GM23338 (cell line): ENCODE results near the gene CDH5. TPM values are rescaled to one million over a fixed set of nuclear protein-coding genes. Genes with fewer than 3 reads are reported as not detected.

ENCODE experiments used
- ATAC-seq: fragments of 200-7000 bp; cut with Tn5 transposase; 3 replicates; pipeline ENCODE4 v1.9.1; 2020
- DNase-seq: peaks from one replicate; pipeline ENCODE4 v3.0.0-alpha.2; 2015; ENCODE audit warnings: low spot score
- H2AFZ ChIP-seq: fragments of 200-600 bp; sonication (generic); 2 replicates; pipeline ENCODE4 v1.8.0; 2016; ENCODE audit warnings: antibody characterized with exemption, mild to moderate bottlenecking, moderate library complexity
- H3F3A ChIP-seq: fragments of 200-600 bp; sonication (generic); replicated peaks from 2 replicates; pipeline ENCODE4 v1.8.0; 2017; ENCODE audit warnings: antibody characterized with exemption, mixed run types, low read depth
- H3K27ac ChIP-seq: fragments of 200-600 bp; sonication (generic); 2 replicates; pipeline ENCODE4 v1.6.1; 2016; ENCODE audit warnings: low read depth
- H3K27me3 ChIP-seq: fragments of 200-600 bp; sonication (generic); 2 replicates; pipeline ENCODE4 v1.8.0; 2016; ENCODE audit warnings: mild to moderate bottlenecking, mixed run types, moderate library complexity; ENCODE audit not compliant: insufficient read depth
- H3K36me3 ChIP-seq: fragments of 200-600 bp; sonication (generic); 2 replicates; pipeline ENCODE4 v1.8.0; 2016; ENCODE audit warnings: mild to moderate bottlenecking; ENCODE audit not compliant: insufficient read depth
- H3K4me1 ChIP-seq: fragments of 200-600 bp; sonication (generic); 2 replicates; pipeline ENCODE4 v1.8.0; 2016; ENCODE audit warnings: mild to moderate bottlenecking, moderate library complexity; ENCODE audit not compliant: insufficient read depth
- H3K4me2 ChIP-seq: fragments of 200-600 bp; sonication (generic); 2 replicates; pipeline ENCODE4 v1.7.1; 2017; ENCODE audit warnings: mixed run types
- H3K4me3 ChIP-seq: fragments of 200-600 bp; sonication (generic); 2 replicates; pipeline ENCODE4 v1.6.1; 2016; ENCODE audit warnings: mixed run types
- H3K79me2 ChIP-seq: fragments of 200-600 bp; sonication (generic); replicated peaks from 2 replicates; pipeline ENCODE4 v1.8.0; 2017; ENCODE audit warnings: mild to moderate bottlenecking; ENCODE audit not compliant: insufficient read depth
- H3K9me2 ChIP-seq: fragments of 200-600 bp; sonication (generic); 2 replicates; pipeline ENCODE4 v1.8.0; 2017; ENCODE audit not compliant: insufficient read depth
- H4K20me1 ChIP-seq: fragments of 200-600 bp; sonication (generic); replicated peaks from 2 replicates; pipeline ENCODE4 v1.8.0; 2017; ENCODE audit warnings: mild to moderate bottlenecking; ENCODE audit not compliant: insufficient read depth
- H3K27ac Mint-ChIP-seq: 2 replicates; pipeline ENCODE4 v1.8.0; 2020; ENCODE audit warnings: inconsistent platforms, mild to moderate bottlenecking, moderate library complexity, mixed read lengths
- H3K27me3 Mint-ChIP-seq: 3 replicates; pipeline ENCODE4 v1.8.0; 2022; ENCODE audit warnings: low read depth, mild to moderate bottlenecking, moderate library complexity, mixed read lengths, inconsistent platforms; ENCODE audit not compliant: insufficient read depth, poor library complexity
- H3K36me3 Mint-ChIP-seq: 3 replicates; pipeline ENCODE4 v1.8.0; 2021; ENCODE audit warnings: low read depth, mild to moderate bottlenecking, inconsistent platforms, moderate library complexity, mixed read lengths
- H3K4me1 Mint-ChIP-seq: 3 replicates; pipeline ENCODE4 v1.8.0; 2020; ENCODE audit warnings: mild to moderate bottlenecking, inconsistent platforms, mixed read lengths
- H3K4me3 Mint-ChIP-seq: 3 replicates; pipeline ENCODE4 v1.8.0; 2021; ENCODE audit warnings: moderate library complexity, mild to moderate bottlenecking, inconsistent platforms, mixed read lengths
- H3K9me3 Mint-ChIP-seq: 3 replicates; pipeline ENCODE4 v1.8.0; 2020; ENCODE audit warnings: moderate library complexity, mild to moderate bottlenecking, inconsistent platforms, mixed read lengths
- CREB1 ChIP-seq: fragments of 250-450 bp; sonication (Bioruptor Pico); IDR thresholded peaks from 2 replicates; pipeline ENCODE4 v1.5.0; 2020; ENCODE audit warnings: low read depth, mild to moderate bottlenecking, moderate library complexity
- EZH2 ChIP-seq: fragments of 200-600 bp; sonication (generic); IDR thresholded peaks from one replicate; pipeline ENCODE4 v1.8.0; 2017; ENCODE audit warnings: antibody characterized with exemption, mild to moderate bottlenecking, low read depth; ENCODE audit not compliant: unreplicated experiment
- EZH2phosphoT487 ChIP-seq: fragments of 200-600 bp; sonication (generic); IDR thresholded peaks from one replicate; pipeline ENCODE4 v1.8.1; 2018; ENCODE audit warnings: antibody characterized with exemption; ENCODE audit not compliant: unreplicated experiment
- JUNB ChIP-seq: IDR thresholded peaks from one replicate; pipeline ENCODE4 v1.6.1; 2016; ENCODE audit warnings: antibody characterized with exemption; ENCODE audit not compliant: unreplicated experiment
- NANOG ChIP-seq: IDR thresholded peaks from 2 replicates; pipeline ENCODE4 v1.6.1; 2016; ENCODE audit warnings: antibody characterized with exemption, borderline replicate concordance
- POLR2AphosphoS5 ChIP-seq: IDR thresholded peaks from 2 replicates; pipeline ENCODE4 v1.6.1; 2016; ENCODE audit warnings: antibody characterized with exemption, low read depth
- STAT1 ChIP-seq: IDR thresholded peaks from one replicate; pipeline ENCODE4 v1.6.1; 2016; ENCODE audit warnings: antibody characterized with exemption; ENCODE audit not compliant: unreplicated experiment
- ZNF114 ChIP-seq: fragments of 250-450 bp; sonication (Bioruptor Pico); IDR thresholded peaks from 2 replicates; pipeline ENCODE4 v1.5.0; 2020; ENCODE audit warnings: mild to moderate bottlenecking, moderate library complexity
- ZNF331 ChIP-seq: fragments of 250-450 bp; sonication (Bioruptor Pico); IDR thresholded peaks from 2 replicates; pipeline ENCODE4 v1.5.0; 2020; ENCODE audit warnings: low read depth, mild to moderate bottlenecking, moderate library complexity
- polyA plus RNA-seq: library from polyadenylated mRNA; unstranded; fragments of >200 nt; fragmentation: Nextera tagmentation; extraction: Ambion mirVana; gene quantifications from 2 replicates; pipeline ENCODE4 v1.2.1, GENCODE V29; 2016
- total RNA-seq: library from RNA; depleted of rRNA; stranded (reverse); fragments of >200 nt; shearing (Covaris generic); gene quantifications from 2 replicates; pipeline ENCODE4 v1.2.3, GENCODE V29; 2014
- TF ChIP-seq, protein P1 (sequence below): IDR thresholded peaks from one replicate; pipeline ENCODE4 v1.6.1; 2018; ENCODE audit warnings: antibody characterized with exemption; ENCODE audit not compliant: unreplicated experiment
- TF ChIP-seq, protein P2 (sequence below), 2 experiments: fragments of 200-600 bp in 1 of 2; sonication (generic) in 1 of 2; conservative IDR thresholded peaks; 2 replicates each; pipeline versions ENCODE4 v1.5.1 to v1.6.1; 2016 to 2017; ENCODE audit warnings: antibody characterized with exemption in 2 of 2, low read depth in 2 of 2, mild to moderate bottlenecking in 2 of 2, moderate library complexity in 1 of 2
- TF ChIP-seq, protein P3 (sequence below): IDR thresholded peaks from 2 replicates; pipeline ENCODE4 v1.6.1; 2016; ENCODE audit warnings: antibody characterized with exemption
- TF ChIP-seq, protein P4 (sequence below): fragments of 250-450 bp; sonication (Bioruptor Pico); IDR thresholded peaks from 2 replicates; pipeline ENCODE4 v1.5.0; 2020; ENCODE audit warnings: mild to moderate bottlenecking, moderate library complexity

CDH5 gene
- total and polyA plus RNA-seq, 2 experiments from 2014 or later: 0.18 TPM; not detected in 1

DNA sequence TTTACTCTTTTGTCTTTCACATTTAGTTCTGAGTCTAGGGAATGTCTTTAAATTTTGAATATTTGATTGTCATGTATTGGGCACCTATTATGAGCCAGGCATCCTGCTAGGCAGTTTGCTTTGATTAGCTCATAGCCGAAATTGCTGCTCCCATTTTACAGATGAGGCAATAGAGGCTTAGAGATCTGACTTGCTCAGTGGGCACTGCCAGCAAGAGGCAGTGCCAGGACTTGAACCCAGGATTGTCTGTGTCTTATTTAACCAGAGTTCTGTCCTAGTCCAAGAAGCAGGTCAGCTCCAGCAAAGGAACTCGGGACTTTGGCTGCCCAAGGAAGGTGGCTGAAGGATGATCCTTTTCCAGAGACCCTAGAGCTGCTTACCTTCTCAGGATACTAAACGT is 85.1 kb downstream of the CDH5 start:
- no peaks in the 10 kb centered on the region for H4K20me1 ChIP-seq
- no peak for ATAC-seq
- no peaks in the 10 kb centered on the region for H3K4me1 ChIP-seq
- no peak overlapping the region for H3K27ac ChIP-seq
- Mint-ChIP-seq H3K27me3 (no peaks in the 10 kb centered on the region), H3K36me3 (no peaks in the 10 kb centered on the region), H3K4me3 (no peak overlapping the region), H3K4me1 (no peaks in the 10 kb centered on the region), H3K27ac (no peak overlapping the region), H3K9me3 (no peaks in the 10 kb centered on the region)
- no peak for DNase-seq
- no peaks in the 10 kb centered on the region for H3F3A ChIP-seq
- H3K36me3 ChIP-seq: no peaks in the 10 kb centered on the region
- H3K4me2 ChIP-seq: no peak overlapping the region
- H3K27me3 ChIP-seq: no peaks in the 10 kb centered on the region
- H3K79me2 ChIP-seq: no peaks in the 10 kb centered on the region
- H3K4me3 ChIP-seq: no peak overlapping the region
- TF ChIP-seq EZH2: no peak
- no peak for TF ChIP-seq JUNB
- TF ChIP-seq, protein P1, sequence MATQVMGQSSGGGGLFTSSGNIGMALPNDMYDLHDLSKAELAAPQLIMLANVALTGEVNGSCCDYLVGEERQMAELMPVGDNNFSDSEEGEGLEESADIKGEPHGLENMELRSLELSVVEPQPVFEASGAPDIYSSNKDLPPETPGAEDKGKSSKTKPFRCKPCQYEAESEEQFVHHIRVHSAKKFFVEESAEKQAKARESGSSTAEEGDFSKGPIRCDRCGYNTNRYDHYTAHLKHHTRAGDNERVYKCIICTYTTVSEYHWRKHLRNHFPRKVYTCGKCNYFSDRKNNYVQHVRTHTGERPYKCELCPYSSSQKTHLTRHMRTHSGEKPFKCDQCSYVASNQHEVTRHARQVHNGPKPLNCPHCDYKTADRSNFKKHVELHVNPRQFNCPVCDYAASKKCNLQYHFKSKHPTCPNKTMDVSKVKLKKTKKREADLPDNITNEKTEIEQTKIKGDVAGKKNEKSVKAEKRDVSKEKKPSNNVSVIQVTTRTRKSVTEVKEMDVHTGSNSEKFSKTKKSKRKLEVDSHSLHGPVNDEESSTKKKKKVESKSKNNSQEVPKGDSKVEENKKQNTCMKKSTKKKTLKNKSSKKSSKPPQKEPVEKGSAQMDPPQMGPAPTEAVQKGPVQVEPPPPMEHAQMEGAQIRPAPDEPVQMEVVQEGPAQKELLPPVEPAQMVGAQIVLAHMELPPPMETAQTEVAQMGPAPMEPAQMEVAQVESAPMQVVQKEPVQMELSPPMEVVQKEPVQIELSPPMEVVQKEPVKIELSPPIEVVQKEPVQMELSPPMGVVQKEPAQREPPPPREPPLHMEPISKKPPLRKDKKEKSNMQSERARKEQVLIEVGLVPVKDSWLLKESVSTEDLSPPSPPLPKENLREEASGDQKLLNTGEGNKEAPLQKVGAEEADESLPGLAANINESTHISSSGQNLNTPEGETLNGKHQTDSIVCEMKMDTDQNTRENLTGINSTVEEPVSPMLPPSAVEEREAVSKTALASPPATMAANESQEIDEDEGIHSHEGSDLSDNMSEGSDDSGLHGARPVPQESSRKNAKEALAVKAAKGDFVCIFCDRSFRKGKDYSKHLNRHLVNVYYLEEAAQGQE: no peak
- TF ChIP-seq EZH2phosphoT487: no peak
- TF ChIP-seq NANOG: no peak
- TF ChIP-seq, protein P2, sequence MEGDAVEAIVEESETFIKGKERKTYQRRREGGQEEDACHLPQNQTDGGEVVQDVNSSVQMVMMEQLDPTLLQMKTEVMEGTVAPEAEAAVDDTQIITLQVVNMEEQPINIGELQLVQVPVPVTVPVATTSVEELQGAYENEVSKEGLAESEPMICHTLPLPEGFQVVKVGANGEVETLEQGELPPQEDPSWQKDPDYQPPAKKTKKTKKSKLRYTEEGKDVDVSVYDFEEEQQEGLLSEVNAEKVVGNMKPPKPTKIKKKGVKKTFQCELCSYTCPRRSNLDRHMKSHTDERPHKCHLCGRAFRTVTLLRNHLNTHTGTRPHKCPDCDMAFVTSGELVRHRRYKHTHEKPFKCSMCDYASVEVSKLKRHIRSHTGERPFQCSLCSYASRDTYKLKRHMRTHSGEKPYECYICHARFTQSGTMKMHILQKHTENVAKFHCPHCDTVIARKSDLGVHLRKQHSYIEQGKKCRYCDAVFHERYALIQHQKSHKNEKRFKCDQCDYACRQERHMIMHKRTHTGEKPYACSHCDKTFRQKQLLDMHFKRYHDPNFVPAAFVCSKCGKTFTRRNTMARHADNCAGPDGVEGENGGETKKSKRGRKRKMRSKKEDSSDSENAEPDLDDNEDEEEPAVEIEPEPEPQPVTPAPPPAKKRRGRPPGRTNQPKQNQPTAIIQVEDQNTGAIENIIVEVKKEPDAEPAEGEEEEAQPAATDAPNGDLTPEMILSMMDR (conservative IDR thresholded peaks at IDR 0.05; ENCODE audit: low read depth in 2 of 2): no peak
- TF ChIP-seq STAT1: no peak
- no peak for TF ChIP-seq ZNF114 (CRISPR knock-in tag)
- TF ChIP-seq ZNF331 (CRISPR knock-in tag): no peak
- no peak for TF ChIP-seq CREB1 (CRISPR knock-in tag)
- TF ChIP-seq POLR2AphosphoS5: no peak
- TF ChIP-seq, protein P3, sequence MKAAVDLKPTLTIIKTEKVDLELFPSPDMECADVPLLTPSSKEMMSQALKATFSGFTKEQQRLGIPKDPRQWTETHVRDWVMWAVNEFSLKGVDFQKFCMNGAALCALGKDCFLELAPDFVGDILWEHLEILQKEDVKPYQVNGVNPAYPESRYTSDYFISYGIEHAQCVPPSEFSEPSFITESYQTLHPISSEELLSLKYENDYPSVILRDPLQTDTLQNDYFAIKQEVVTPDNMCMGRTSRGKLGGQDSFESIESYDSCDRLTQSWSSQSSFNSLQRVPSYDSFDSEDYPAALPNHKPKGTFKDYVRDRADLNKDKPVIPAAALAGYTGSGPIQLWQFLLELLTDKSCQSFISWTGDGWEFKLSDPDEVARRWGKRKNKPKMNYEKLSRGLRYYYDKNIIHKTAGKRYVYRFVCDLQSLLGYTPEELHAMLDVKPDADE: no peak
- TF ChIP-seq, protein P4, sequence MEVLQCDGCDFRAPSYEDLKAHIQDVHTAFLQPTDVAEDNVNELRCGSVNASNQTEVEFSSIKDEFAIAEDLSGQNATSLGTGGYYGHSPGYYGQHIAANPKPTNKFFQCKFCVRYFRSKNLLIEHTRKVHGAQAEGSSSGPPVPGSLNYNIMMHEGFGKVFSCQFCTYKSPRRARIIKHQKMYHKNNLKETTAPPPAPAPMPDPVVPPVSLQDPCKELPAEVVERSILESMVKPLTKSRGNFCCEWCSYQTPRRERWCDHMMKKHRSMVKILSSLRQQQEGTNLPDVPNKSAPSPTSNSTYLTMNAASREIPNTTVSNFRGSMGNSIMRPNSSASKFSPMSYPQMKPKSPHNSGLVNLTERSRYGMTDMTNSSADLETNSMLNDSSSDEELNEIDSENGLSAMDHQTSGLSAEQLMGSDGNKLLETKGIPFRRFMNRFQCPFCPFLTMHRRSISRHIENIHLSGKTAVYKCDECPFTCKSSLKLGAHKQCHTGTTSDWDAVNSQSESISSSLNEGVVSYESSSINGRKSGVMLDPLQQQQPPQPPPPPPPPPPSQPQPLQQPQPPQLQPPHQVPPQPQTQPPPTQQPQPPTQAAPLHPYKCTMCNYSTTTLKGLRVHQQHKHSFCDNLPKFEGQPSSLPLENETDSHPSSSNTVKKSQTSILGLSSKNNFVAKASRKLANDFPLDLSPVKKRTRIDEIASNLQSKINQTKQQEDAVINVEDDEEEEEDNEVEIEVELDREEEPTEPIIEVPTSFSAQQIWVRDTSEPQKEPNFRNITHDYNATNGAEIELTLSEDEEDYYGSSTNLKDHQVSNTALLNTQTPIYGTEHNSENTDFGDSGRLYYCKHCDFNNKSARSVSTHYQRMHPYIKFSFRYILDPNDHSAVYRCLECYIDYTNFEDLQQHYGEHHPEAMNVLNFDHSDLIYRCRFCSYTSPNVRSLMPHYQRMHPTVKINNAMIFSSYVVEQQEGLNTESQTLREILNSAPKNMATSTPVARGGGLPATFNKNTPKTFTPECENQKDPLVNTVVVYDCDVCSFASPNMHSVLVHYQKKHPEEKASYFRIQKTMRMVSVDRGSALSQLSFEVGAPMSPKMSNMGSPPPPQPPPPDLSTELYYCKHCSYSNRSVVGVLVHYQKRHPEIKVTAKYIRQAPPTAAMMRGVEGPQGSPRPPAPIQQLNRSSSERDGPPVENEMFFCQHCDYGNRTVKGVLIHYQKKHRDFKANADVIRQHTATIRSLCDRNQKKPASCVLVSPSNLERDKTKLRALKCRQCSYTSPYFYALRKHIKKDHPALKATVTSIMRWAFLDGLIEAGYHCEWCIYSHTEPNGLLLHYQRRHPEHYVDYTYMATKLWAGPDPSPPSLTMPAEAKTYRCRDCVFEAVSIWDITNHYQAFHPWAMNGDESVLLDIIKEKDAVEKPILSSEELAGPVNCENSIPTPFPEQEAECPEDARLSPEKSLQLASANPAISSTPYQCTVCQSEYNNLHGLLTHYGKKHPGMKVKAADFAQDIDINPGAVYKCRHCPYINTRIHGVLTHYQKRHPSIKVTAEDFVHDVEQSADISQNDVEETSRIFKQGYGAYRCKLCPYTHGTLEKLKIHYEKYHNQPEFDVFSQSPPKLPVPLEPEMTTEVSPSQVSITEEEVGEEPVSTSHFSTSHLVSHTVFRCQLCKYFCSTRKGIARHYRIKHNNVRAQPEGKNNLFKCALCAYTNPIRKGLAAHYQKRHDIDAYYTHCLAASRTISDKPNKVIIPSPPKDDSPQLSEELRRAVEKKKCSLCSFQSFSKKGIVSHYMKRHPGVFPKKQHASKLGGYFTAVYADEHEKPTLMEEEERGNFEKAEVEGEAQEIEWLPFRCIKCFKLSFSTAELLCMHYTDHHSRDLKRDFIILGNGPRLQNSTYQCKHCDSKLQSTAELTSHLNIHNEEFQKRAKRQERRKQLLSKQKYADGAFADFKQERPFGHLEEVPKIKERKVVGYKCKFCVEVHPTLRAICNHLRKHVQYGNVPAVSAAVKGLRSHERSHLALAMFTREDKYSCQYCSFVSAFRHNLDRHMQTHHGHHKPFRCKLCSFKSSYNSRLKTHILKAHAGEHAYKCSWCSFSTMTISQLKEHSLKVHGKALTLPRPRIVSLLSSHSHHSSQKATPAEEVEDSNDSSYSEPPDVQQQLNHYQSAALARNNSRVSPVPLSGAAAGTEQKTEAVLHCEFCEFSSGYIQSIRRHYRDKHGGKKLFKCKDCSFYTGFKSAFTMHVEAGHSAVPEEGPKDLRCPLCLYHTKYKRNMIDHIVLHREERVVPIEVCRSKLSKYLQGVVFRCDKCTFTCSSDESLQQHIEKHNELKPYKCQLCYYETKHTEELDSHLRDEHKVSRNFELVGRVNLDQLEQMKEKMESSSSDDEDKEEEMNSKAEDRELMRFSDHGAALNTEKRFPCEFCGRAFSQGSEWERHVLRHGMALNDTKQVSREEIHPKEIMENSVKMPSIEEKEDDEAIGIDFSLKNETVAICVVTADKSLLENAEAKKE (CRISPR knock-in tag): no peak
- H2AFZ ChIP-seq: no peak overlapping the region
- no peaks in the 10 kb centered on the region for H3K9me2 ChIP-seq
